ENCODE data around the gene DRC7. TPM values are rescaled to one million over a fixed set of nuclear protein-coding genes. Genes with fewer than 3 reads are reported as not detected.

The DRC7 gene
- total RNA-seq, 1 experiment from 2014 or later: 0.72 TPM

GRCh38 chr16:57732037-57732436, 37.4 kb downstream of the DRC7 start:
- no peaks in the 10 kb centered on the region for H3K27me3 ChIP-seq (ENCODE audit: insufficient read depth, low read length)
- no peak overlapping the region for H4K8ac ChIP-seq (replicated peaks; ENCODE audit: insufficient read length, low read depth, low read length)
- H2AFZ ChIP-seq (ENCODE audit: low read length): no peak overlapping the region
- H4K5ac ChIP-seq (ENCODE audit: insufficient read length, low read depth, low read length): no peak overlapping the region
- H3K79me2 ChIP-seq (ENCODE audit: insufficient read depth, low read length): no peaks in the 10 kb centered on the region
- H3K4ac ChIP-seq (ENCODE audit: low read depth, low read length): no peak overlapping the region
- no CpG with 5 or more reads among the region's 2 CpGs for WGBS (ENCODE audit: extremely low coverage, insufficient read length, low lambda C conversion rate)
- peaks cover 10 to 23% of the 10 kb centered on the region in 2 experiments for H3K4me1 Mint-ChIP-seq
- no peak overlapping the region for H2AK5ac ChIP-seq (ENCODE audit: insufficient read length, low read length)
- no peaks in the 10 kb centered on the region for H4K20me1 ChIP-seq (ENCODE audit: control insufficient read depth, insufficient read depth, insufficient read length)
- H3K9ac ChIP-seq (ENCODE audit: extremely low read depth, insufficient read length, low read length): no peak overlapping the region
- no peaks in the 10 kb centered on the region for H3K4me1 ChIP-seq (ENCODE audit: insufficient read depth, low read length)
- peaks cover 11% of the 10 kb centered on the region for H3K23me2 ChIP-seq (ENCODE audit: insufficient read length, low read depth, low read length, poor library complexity, severe bottlenecking)
- peaks cover 0 to 5% (median 2%) of the 10 kb centered on the region in 3 experiments; a peak in 2 of 7 replicates for H3K36me3 Mint-ChIP-seq (ENCODE audit: insufficient read depth in 1 of 3, low read depth in 3 of 3)
- H3T11ph ChIP-seq (ENCODE audit: low read length): no peak overlapping the region
- H3K18ac ChIP-seq (ENCODE audit: insufficient read length, low read depth, low read length): no peak overlapping the region
- H3K27ac Mint-ChIP-seq: no peak overlapping the region
- no peak overlapping the region for H2BK5ac ChIP-seq (ENCODE audit: insufficient read length, low read length)
- peaks cover 5% of the 10 kb centered on the region for H3K27me3 Mint-ChIP-seq (ENCODE audit: low read depth)
- no peak overlapping the region for H2BK120ac ChIP-seq (ENCODE audit: low read depth, low read length, poor library complexity, severe bottlenecking)
- no peaks in the 10 kb centered on the region for H3K79me1 ChIP-seq (ENCODE audit: insufficient read depth, low read depth, low read length, poor library complexity, severe bottlenecking)
- TF ChIP-seq CTCF (conservative IDR thresholded peaks at IDR 0.05): no peak
- H3K27ac ChIP-seq (ENCODE audit: insufficient read length, low read depth, low read length): no peak overlapping the region
- H3K14ac ChIP-seq (ENCODE audit: insufficient read depth, low read length): no peak overlapping the region
- no peak overlapping the region for H2BK15ac ChIP-seq (ENCODE audit: low read depth, low read length)
- H2BK12ac ChIP-seq (ENCODE audit: insufficient read length, low read depth, low read length): no peak overlapping the region
- H4K91ac ChIP-seq (ENCODE audit: insufficient read length, low read depth, low read length): no peak overlapping the region
- H3K9me3 Mint-ChIP-seq: peaks cover 0 to 3% of the 10 kb centered on the region in 2 experiments; a peak in 3 of 5 replicates
- H3K4me2 ChIP-seq (ENCODE audit: insufficient read depth, insufficient read length, low read length): no peak overlapping the region
- no peak overlapping the region for H3K4me3 Mint-ChIP-seq
- no peak overlapping the region for H3K23ac ChIP-seq (ENCODE audit: insufficient read length, low read depth, low read length)
- H3K9me3 ChIP-seq (ENCODE audit: control insufficient read depth, low read depth, low read length): no peaks in the 10 kb centered on the region
- DNase-seq: no peak
- no peak overlapping the region for H2BK20ac ChIP-seq (ENCODE audit: low read depth, low read length, poor library complexity, severe bottlenecking)
- no peak overlapping the region for H3K56ac ChIP-seq (ENCODE audit: insufficient read length, low read depth, low read length)
